ENCODE measurements around the gene ABCB11. TPM values are rescaled to one million over a fixed set of nuclear protein-coding genes. Genes with fewer than 3 reads are reported as not detected.
"Not testable (repeated sequence)": the region's sequence is repeated elsewhere in the genome, so short reads cannot be mapped to it uniquely, and the experiment has no call there.

ABCB11 gene
- total RNA-seq, 1 donor from 2014 or later: not detected

GRCh38 chr2:168934826-168935225 lies 96.3 kb downstream of the ABCB11 start:
- Mint-ChIP-seq H3K9me3 (ENCODE audit: unreplicated experiment) (no peaks in the 10 kb centered on the region), H3K27me3 (ENCODE audit: unreplicated experiment) (no peaks in the 10 kb centered on the region), H3K4me3 (ENCODE audit: unreplicated experiment) (no peak overlapping the region), H3K4me1 (ENCODE audit: low read depth, unreplicated experiment) (no peaks in the 10 kb centered on the region), H3K27ac (ENCODE audit: unreplicated experiment) (no peak overlapping the region), H3K36me3 (ENCODE audit: unreplicated experiment) (no peaks in the 10 kb centered on the region)
- DNase-seq: no peak
- TF ChIP-seq CTCF (IDR thresholded peaks at IDR 0.05; ENCODE audit: partially characterized antibody, unreplicated experiment): no peak

- H3K9me3 Mint-ChIP-seq (ENCODE audit: unreplicated experiment); H3K36me3 Mint-ChIP-seq (ENCODE audit: unreplicated experiment); H3K4me1 Mint-ChIP-seq (ENCODE audit: low read depth, unreplicated experiment); H3K27me3 Mint-ChIP-seq (ENCODE audit: unreplicated experiment); DNase-seq; H3K27ac Mint-ChIP-seq (ENCODE audit: unreplicated experiment); H3K4me3 Mint-ChIP-seq (ENCODE audit: unreplicated experiment): not testable (repeated sequence)
Measured at GRCh38 chr2:168932174-168932573, 99.0 kb downstream of the ABCB11 start.

- no peak for DNase-seq
- no peak overlapping the region for H3K27ac Mint-ChIP-seq (ENCODE audit: unreplicated experiment)
- H3K4me1 Mint-ChIP-seq (ENCODE audit: low read depth, unreplicated experiment): no peaks in the 10 kb centered on the region
- no peak for TF ChIP-seq CTCF (IDR thresholded peaks at IDR 0.05; ENCODE audit: partially characterized antibody, unreplicated experiment)
- no peaks in the 10 kb centered on the region for H3K9me3 Mint-ChIP-seq (ENCODE audit: unreplicated experiment)
- no peaks in the 10 kb centered on the region for H3K36me3 Mint-ChIP-seq (ENCODE audit: unreplicated experiment)
- H3K4me3 Mint-ChIP-seq (ENCODE audit: unreplicated experiment): no peak overlapping the region
- peaks cover 1% of the 10 kb centered on the region for H3K27me3 Mint-ChIP-seq (ENCODE audit: unreplicated experiment)
Measured at GRCh38 chr2:168930242-168930641, 100.9 kb downstream of the ABCB11 start.

- Mint-ChIP-seq H3K9me3 (ENCODE audit: unreplicated experiment) (no peaks in the 10 kb centered on the region), H3K27ac (ENCODE audit: unreplicated experiment) (no peak overlapping the region), H3K4me1 (ENCODE audit: low read depth, unreplicated experiment) (no peaks in the 10 kb centered on the region), H3K4me3 (ENCODE audit: unreplicated experiment) (no peak overlapping the region), H3K27me3 (ENCODE audit: unreplicated experiment) (peaks cover 1% of the 10 kb centered on the region), H3K36me3 (ENCODE audit: unreplicated experiment) (no peaks in the 10 kb centered on the region)
- no peak for TF ChIP-seq CTCF (IDR thresholded peaks at IDR 0.05; ENCODE audit: partially characterized antibody, unreplicated experiment)
- no peak for DNase-seq
Measured at GRCh38 chr2:168929031-168929430, 102.1 kb downstream of the ABCB11 start.

- Mint-ChIP-seq H3K27ac (ENCODE audit: unreplicated experiment) (no peak overlapping the region), H3K36me3 (ENCODE audit: unreplicated experiment) (no peaks in the 10 kb centered on the region), H3K9me3 (ENCODE audit: unreplicated experiment) (no peaks in the 10 kb centered on the region), H3K4me1 (ENCODE audit: low read depth, unreplicated experiment) (no peaks in the 10 kb centered on the region), H3K27me3 (ENCODE audit: unreplicated experiment) (peaks cover 1% of the 10 kb centered on the region), H3K4me3 (ENCODE audit: unreplicated experiment) (no peak overlapping the region)
- no peak for TF ChIP-seq CTCF (IDR thresholded peaks at IDR 0.05; ENCODE audit: partially characterized antibody, unreplicated experiment)
- DNase-seq: no peak
Measured at GRCh38 chr2:168928113-168928831, 102.9 kb downstream of the ABCB11 start.
